HUES48 (cell line): Measurements from ENCODE around the gene SMAGP.
"Not testable (repeated sequence)": the region's sequence is repeated elsewhere in the genome, so short reads cannot be mapped to it uniquely, and the experiment has no call there.

Experiments used
- H3K27ac ChIP-seq: one replicate; pipeline ENCODE4 v1.7.0; 2013; ENCODE audit warnings: low read depth, low read length, inconsistent platforms
- H3K27me3 ChIP-seq: 2 replicates; pipeline ENCODE4 v1.6.1; 2013; ENCODE audit warnings: mild to moderate bottlenecking, low read length; ENCODE audit not compliant: control insufficient read depth, insufficient read depth
- H3K36me3 ChIP-seq: 2 replicates; pipeline ENCODE4 v1.6.1; 2013; ENCODE audit warnings: low read length; ENCODE audit not compliant: control insufficient read depth, insufficient read depth
- H3K4me1 ChIP-seq: 2 replicates; pipeline ENCODE4 v1.6.1; 2013; ENCODE audit warnings: mild to moderate bottlenecking, low read length; ENCODE audit not compliant: control insufficient read depth, insufficient read depth
- H3K4me3 ChIP-seq: 2 replicates; pipeline ENCODE4 v1.5.1; 2013; ENCODE audit warnings: mild to moderate bottlenecking, low read depth, low read length
- H3K9ac ChIP-seq: 2 replicates; pipeline ENCODE4 v1.6.1; 2013; ENCODE audit warnings: mild to moderate bottlenecking, low read depth, low read length, moderate library complexity
- H3K9me3 ChIP-seq: 2 replicates; pipeline ENCODE4 v1.6.1; 2013; ENCODE audit warnings: low read length; ENCODE audit not compliant: control insufficient read depth, insufficient read depth

The SMAGP gene

GRCh38 chr12:51238510-51239334 lies 31.5 kb downstream of the SMAGP start, which contains the start of gene DAZAP2:
Gene DAZAP2 (plus strand): TSS chr12:51238826. CDS start chr12:51238908, 82 bp downstream.
- Histone ChIP-seq H3K9me3 (no peaks in the 10 kb centered on the region), H3K36me3 (peaks cover 37% of the 10 kb centered on the region), H3K4me1 (peaks cover 10% of the 10 kb centered on the region; the same call in 1 of the 2 replicates), H3K27me3 (no peaks in the 10 kb centered on the region), H3K27ac (peak within 1 kb of the TSS; percentile 100), H3K4me3 (peak within 1 kb of the TSS; percentile 100), H3K9ac (peak within 1 kb of the TSS; percentile 100)

- no peaks in the 10 kb centered on the region for H3K9me3 ChIP-seq
- H3K27me3 ChIP-seq = no peaks in the 10 kb centered on the region
- H3K4me3 ChIP-seq = peak overlapping the region; percentile 100
- peak overlapping the region; percentile 86 for H3K27ac ChIP-seq
- H3K36me3 ChIP-seq = peaks cover 31% of the 10 kb centered on the region
- H3K9ac ChIP-seq = peak overlapping the region; percentile 58
- peaks cover 10% of the 10 kb centered on the region; the same call in 1 of the 2 replicates for H3K4me1 ChIP-seq
These were observed 32.1 kb downstream of the SMAGP start for GRCh38 chr12:51238037-51238509.

DNA sequence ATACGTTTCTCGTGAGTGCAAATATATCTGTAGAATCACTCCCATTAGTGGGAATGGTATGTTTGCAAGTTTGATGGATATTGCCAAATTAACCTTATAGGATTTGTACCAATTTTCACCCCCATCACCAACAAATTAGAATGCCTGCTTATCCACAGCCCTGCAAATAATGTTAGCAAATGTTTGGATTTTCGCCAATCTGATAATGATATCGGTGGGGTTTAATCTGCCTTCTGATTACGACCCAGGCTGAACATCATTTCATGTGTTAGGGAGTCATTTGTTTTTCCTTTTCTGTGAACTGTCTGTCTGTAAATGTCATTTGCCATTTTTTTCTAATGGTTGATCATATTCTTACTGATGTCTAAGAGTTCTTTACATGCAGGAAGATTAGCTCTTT lies 35.7 kb downstream of the SMAGP start:
- Histone ChIP-seq H3K27ac (no peak overlapping the region), H3K4me3 (no peak overlapping the region)

DNA sequence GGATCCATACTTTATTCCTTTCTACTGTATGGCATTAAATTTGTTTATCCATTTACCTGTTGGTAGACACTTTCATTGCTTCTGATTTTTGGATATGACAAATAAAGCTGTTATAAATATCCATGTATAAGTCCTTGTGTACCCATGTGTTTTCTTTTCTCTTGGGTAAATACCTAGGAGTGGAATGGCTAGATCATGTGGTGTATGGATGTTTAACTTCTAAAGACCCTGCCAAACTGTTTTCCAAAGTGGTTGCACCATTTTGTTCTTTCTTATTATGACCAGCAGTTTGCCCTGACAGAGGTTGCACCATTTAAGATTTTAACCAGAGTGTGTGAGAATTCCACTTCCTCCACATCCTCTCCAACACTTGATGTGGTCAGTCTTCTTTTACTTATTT lies 37.6 kb downstream of the SMAGP start:
- Histone ChIP-seq H3K36me3 (no peaks in the 10 kb centered on the region), H3K27me3 (no peaks in the 10 kb centered on the region), H3K27ac (no peak overlapping the region), H3K9ac (no peak overlapping the region), H3K4me3 (no peak overlapping the region), H3K4me1 (no peaks in the 10 kb centered on the region), H3K9me3 (no peaks in the 10 kb centered on the region)

More for the DNA sequence above, 35.7 kb downstream of the SMAGP start:
- Histone ChIP-seq H3K9ac (no peak overlapping the region), H3K27me3 (no peaks in the 10 kb centered on the region), H3K36me3 (no peaks in the 10 kb centered on the region), H3K9me3 (no peaks in the 10 kb centered on the region), H3K4me1 (peaks cover 4% of the 10 kb centered on the region; the same call in 1 of the 2 replicates)

GRCh38 chr12:51229116-51229809 lies 41.0 kb downstream of the SMAGP start:
- no peak overlapping the region for H3K27ac ChIP-seq
- H3K4me1 ChIP-seq = no peaks in the 10 kb centered on the region
- H3K27me3 ChIP-seq = no peaks in the 10 kb centered on the region
- no peaks in the 10 kb centered on the region for H3K36me3 ChIP-seq
- H3K9ac ChIP-seq = no peak overlapping the region
- no peak overlapping the region for H3K4me3 ChIP-seq
- H3K9me3 ChIP-seq = no peaks in the 10 kb centered on the region

GRCh38 chr12:51227962-51228361 lies 42.3 kb downstream of the SMAGP start:
- H3K9me3 ChIP-seq = no peaks in the 10 kb centered on the region
- H3K4me3 ChIP-seq = no peak overlapping the region
- no peak overlapping the region for H3K9ac ChIP-seq
- H3K27me3 ChIP-seq = no peaks in the 10 kb centered on the region
- H3K4me1 ChIP-seq = no peaks in the 10 kb centered on the region
- no peaks in the 10 kb centered on the region for H3K36me3 ChIP-seq
- H3K27ac ChIP-seq = no peak overlapping the region

DNA sequence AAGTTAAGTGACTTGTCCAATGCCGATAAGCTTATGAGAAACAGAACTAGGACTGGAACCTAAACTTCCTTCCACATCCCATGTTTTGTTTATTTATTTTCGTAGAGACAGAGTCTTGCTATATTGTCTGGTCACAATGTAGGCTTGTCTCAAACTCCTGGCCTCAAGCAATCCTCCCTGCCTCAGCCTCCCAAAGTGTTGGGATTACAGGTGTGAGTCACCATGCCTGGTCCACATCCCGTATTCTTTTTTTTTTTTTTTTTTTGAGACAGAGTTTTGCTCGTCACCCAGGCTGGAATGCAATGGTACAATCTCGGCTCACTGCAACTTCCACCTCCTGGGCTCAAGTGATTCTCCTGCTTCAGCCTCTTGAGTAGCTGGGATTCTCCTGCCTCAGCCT lies 43.1 kb downstream of the SMAGP start:
- H3K9ac ChIP-seq, H3K27ac ChIP-seq: not testable (repeated sequence)

DNA sequence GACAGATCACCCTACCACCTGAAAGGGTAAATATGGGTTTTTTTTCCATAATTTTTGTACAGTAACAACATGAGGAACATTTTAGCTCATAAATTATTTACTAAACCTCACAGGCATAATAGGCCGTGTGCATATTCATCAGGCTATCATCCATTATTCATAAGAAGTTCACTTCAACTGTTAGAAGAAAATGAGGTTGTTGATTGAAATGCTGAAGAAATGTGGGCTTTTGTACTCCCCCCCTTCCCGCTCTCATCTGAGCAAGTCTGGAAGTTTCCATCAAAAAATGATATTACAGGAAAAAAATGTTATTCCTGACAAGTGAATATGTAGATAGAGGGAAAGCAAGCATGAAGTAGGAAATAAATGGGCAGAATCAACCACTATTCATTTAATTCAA lies 44.4 kb downstream of the SMAGP start:
- Histone ChIP-seq H3K4me1 (no peaks in the 10 kb centered on the region), H3K9ac (no peak overlapping the region), H3K27ac (no peak overlapping the region), H3K27me3 (no peaks in the 10 kb centered on the region), H3K36me3 (no peaks in the 10 kb centered on the region), H3K9me3 (no peaks in the 10 kb centered on the region), H3K4me3 (no peak overlapping the region)

More for the DNA sequence above, 43.1 kb downstream of the SMAGP start:
- not testable (repeated sequence) for H3K36me3 ChIP-seq, H3K9me3 ChIP-seq, H3K27me3 ChIP-seq, H3K4me3 ChIP-seq, H3K4me1 ChIP-seq

DNA sequence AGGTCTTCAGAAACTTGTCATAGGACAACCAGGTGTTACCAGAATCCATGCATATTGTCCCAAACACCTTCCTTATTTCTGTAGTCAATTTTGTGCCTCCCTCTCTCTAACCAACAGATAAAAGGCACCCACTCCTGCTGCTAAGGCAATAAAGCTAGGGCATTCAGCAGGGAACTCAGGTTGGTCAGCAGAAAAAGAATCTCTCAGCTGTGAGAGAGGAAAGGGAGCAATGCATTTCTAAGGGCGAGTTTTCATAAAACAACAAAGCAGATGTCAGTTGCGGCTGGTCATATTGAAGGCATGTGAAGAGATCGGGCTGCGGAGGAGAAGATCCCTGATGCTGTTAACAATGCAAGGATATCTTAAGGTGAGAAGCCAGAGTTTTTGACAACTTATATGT lies 45.0 kb downstream of the SMAGP start:
- Histone ChIP-seq H3K4me1 (no peaks in the 10 kb centered on the region), H3K27ac (no peak overlapping the region), H3K9me3 (no peaks in the 10 kb centered on the region), H3K4me3 (no peak overlapping the region), H3K27me3 (no peaks in the 10 kb centered on the region), H3K36me3 (no peaks in the 10 kb centered on the region), H3K9ac (no peak overlapping the region)

- H3K9ac ChIP-seq = no peak overlapping the region
- H3K36me3 ChIP-seq = no peaks in the 10 kb centered on the region
- no peak overlapping the region for H3K4me3 ChIP-seq
- H3K9me3 ChIP-seq = no peaks in the 10 kb centered on the region
- H3K4me1 ChIP-seq = peaks cover 3% of the 10 kb centered on the region; the same call in 1 of the 2 replicates
- H3K27ac ChIP-seq = no peak overlapping the region
- no peaks in the 10 kb centered on the region for H3K27me3 ChIP-seq
These were observed 45.6 kb downstream of the SMAGP start for GRCh38 chr12:51224625-51225024.

DNA sequence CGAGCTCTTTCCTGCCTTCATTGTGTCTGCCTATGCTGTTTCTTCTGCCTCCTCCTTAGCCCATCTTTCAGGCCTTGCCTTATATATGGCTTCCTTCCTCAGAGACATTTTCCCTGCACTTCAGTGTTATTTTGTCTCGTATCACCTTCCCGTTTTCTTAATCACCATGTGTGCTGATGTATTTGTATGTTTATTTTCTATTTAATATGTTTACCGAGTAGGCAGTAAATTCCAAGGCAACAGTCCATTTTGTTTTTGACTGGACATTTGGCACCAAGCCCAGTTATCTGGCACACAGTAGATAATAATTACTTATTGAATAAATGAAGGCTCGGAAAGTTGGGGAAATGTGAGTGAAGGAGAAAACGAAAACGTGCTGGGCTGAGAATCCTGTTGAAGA lies 47.8 kb downstream of the SMAGP start:
- Histone ChIP-seq H3K36me3 (no peaks in the 10 kb centered on the region), H3K4me1 (peaks cover 18% of the 10 kb centered on the region), H3K27me3 (no peaks in the 10 kb centered on the region), H3K4me3 (no peak overlapping the region), H3K9ac (no peak overlapping the region), H3K27ac (no peak overlapping the region), H3K9me3 (no peaks in the 10 kb centered on the region)
